GM23248 (cell line): Measurements from ENCODE around the gene NPIPB5.
"Not testable (repeated sequence)": the region's sequence is repeated elsewhere in the genome, so short reads cannot be mapped to it uniquely, and the experiment has no call there.

Source experiments
- EZH2 ChIP-seq: fragments of 200-600 bp; sonication (generic); IDR thresholded peaks from 2 replicates; pipeline ENCODE4 v1.6.1; 2018; ENCODE audit warnings: antibody characterized with exemption, mild to moderate bottlenecking; ENCODE audit not compliant: insufficient read depth, poor library complexity, severe bottlenecking
- EZH2phosphoT487 ChIP-seq: fragments of 200-600 bp; sonication (generic); IDR thresholded peaks from 2 replicates; pipeline ENCODE4 v1.6.1; 2018; ENCODE audit warnings: antibody characterized with exemption, moderate library complexity, mild to moderate bottlenecking, low read depth; ENCODE audit not compliant: insufficient read depth

GRCh38 chr16:22547170-22547765 lies 36.6 kb downstream of the NPIPB5 start:
- not testable (repeated sequence) for TF ChIP-seq EZH2, EZH2phosphoT487
